Kidney (tissue), 14 donors: ENCODE measurements around the gene C2orf81. TPM values are rescaled to one million over a fixed set of nuclear protein-coding genes. Genes with fewer than 3 reads are reported as not detected.

Source experiments
- DNase-seq, 5 donors: peaks; one replicate each; pipeline ENCODE4 v3.0.0-alpha.2; 2013 to 2020
- FAIRE-seq: peaks from 2 replicates; lab custom pipeline; 2012; peaks lifted over from hg19 to GRCh38; lab: Jason Lieb, UNC
- H3K27ac ChIP-seq, 2 donors: one replicate each; pipeline ENCODE4 v1.7.0; 2013; ENCODE audit warnings: low read depth in 2 of 2, low read length in 2 of 2, inconsistent platforms in 1 of 2
- H3K27me3 ChIP-seq: one replicate; pipeline ENCODE4 v1.7.1; 2013; ENCODE audit warnings: low read length, inconsistent platforms; ENCODE audit not compliant: control insufficient read depth, insufficient read depth
- H3K36me3 ChIP-seq, 3 donors: one replicate each; pipeline versions ENCODE4 v1.7.0 to v1.7.1; 2013; ENCODE audit warnings: low read length in 3 of 3, control low read depth in 1 of 3, inconsistent platforms in 1 of 3; ENCODE audit not compliant: insufficient read depth in 3 of 3, control insufficient read depth in 2 of 3
- H3K4me1 ChIP-seq, 3 donors: one replicate each; pipeline versions ENCODE4 v1.7.0 to v1.7.1; 2013; ENCODE audit warnings: low read length in 3 of 3, inconsistent platforms in 1 of 3, low read depth in 1 of 3; ENCODE audit not compliant: control insufficient read depth in 2 of 3, insufficient read depth in 2 of 3
- H3K4me3 ChIP-seq, 3 donors: one replicate each; pipeline versions ENCODE4 v1.7.0 to v1.8.1; 2013; ENCODE audit warnings: low read length in 3 of 3, control low read depth in 1 of 3, inconsistent platforms in 1 of 3
- H3K9ac ChIP-seq, 3 donors: one replicate each; pipeline versions ENCODE4 v1.7.0 to v1.7.1; 2013; ENCODE audit warnings: low read length in 3 of 3, control low read depth in 1 of 3, inconsistent platforms in 1 of 3
- H3K9me3 ChIP-seq, 3 donors: one replicate each; pipeline versions ENCODE4 v1.7.0 to v1.7.1; 2013; ENCODE audit warnings: low read length in 3 of 3, control low read depth in 1 of 3, inconsistent platforms in 1 of 3; ENCODE audit not compliant: control insufficient read depth in 2 of 3, insufficient read depth in 1 of 3
- intact Hi-C: fragments of 100-400 bp; cut with DNase I; formaldehyde crosslinking; loops from one replicate; pipeline ENCODE4 v1.11.1; 2022
- polyA plus RNA-seq: library from polyadenylated mRNA; stranded (reverse); fragments of 350-450 nt; fragmentation: Illumina TruSeq; extraction: RNeasy Lipid Tissue Mini Kit (QIAGEN cat#74804); gene quantifications from one replicate; pipeline ENCODE4 v1.2.3, GENCODE V29; 2014; ENCODE audit warnings: low read depth, low replicate concordance; ENCODE audit not compliant: insufficient read depth
- total RNA-seq: library from RNA; stranded (reverse); fragmentation: NEBNext Ultra II Directional; extraction: Animal tissue kit (Norgen Biotek cat#: 25700); gene quantifications from one replicate; pipeline ENCODE4 v1.2.1, GENCODE V29; 2021
- TF ChIP-seq, protein P1 (sequence below): IDR thresholded peaks from 3 replicates; pipeline ENCODE4 v1.5.1; 2012; ENCODE audit warnings: mild to moderate bottlenecking, moderate library complexity, borderline replicate concordance; ENCODE audit not compliant: insufficient read depth; ENCODE audit errors: extremely low read depth
- donor health status: control.
- donor health status: control.
- donor health status: control.
- donor health status: control.
- donor health status: control.
- donor health status: DM: yes; HTN: yes; CAD: no.
- donor health status: Normal renal cell carcinoma (clear cell type).

Gene C2orf81
- total and polyA plus RNA-seq, 2 donors from 2014 or later, result 8.8 to 11.6 TPM

DNA sequence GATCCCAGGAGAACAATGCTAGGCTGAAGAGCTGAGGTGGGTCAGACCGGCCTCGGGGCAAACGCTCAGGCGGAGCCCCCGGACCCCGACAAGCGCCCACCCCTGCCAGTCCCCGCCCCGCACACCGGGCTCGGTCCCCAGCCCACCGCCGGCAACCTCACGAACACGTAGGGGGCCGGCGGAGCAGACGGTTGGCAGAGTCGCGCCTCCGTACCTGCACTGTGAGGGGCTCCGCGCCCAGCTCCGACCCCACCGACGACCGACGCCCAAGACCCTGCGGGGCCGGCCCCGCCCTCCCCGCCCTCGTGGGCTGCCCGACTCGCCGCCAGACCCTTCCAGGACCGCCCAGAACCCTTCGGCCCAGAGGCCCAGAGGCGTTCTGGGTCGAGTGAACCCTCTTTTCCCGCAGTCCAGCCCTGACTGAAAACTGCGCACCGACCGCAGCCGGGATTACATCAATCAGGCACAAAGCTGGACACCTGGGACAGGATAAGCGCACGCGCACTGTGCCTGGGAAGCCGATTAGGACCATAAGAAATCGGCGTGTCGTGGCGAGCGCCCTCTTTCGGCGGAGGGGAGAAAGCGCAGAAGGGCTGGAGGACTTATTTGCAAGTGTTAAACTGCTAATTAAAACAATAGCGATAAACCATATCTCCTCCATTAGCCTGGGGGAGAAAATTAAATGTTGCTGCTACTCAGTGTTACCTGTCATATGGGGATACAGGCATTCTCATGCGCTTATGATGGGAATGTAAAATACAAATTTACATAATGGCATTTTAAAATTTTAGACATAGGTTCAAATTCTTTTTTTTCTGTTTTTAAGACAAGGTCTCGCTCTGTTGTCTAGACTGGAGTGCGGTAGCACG, 29.6 kb downstream of the C2orf81 start:
- peaks cover 8 to 13% (median 9%) of the 10 kb centered on the region in 3 donors for H3K4me1 ChIP-seq
- intact Hi-C loops, result no loop called here
- no peaks in the 10 kb centered on the region for H3K36me3 ChIP-seq
- TF ChIP-seq, protein P1, sequence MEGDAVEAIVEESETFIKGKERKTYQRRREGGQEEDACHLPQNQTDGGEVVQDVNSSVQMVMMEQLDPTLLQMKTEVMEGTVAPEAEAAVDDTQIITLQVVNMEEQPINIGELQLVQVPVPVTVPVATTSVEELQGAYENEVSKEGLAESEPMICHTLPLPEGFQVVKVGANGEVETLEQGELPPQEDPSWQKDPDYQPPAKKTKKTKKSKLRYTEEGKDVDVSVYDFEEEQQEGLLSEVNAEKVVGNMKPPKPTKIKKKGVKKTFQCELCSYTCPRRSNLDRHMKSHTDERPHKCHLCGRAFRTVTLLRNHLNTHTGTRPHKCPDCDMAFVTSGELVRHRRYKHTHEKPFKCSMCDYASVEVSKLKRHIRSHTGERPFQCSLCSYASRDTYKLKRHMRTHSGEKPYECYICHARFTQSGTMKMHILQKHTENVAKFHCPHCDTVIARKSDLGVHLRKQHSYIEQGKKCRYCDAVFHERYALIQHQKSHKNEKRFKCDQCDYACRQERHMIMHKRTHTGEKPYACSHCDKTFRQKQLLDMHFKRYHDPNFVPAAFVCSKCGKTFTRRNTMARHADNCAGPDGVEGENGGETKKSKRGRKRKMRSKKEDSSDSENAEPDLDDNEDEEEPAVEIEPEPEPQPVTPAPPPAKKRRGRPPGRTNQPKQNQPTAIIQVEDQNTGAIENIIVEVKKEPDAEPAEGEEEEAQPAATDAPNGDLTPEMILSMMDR, result peak; percentile 93
- no peaks in the 10 kb centered on the region for H3K9me3 ChIP-seq
- peak; percentile 95 to 97 (median 96) for DNase-seq
- no peak for FAIRE-seq
- H3K27ac ChIP-seq, result peak overlapping the region; percentile 92 to 95
- peak overlapping the region; percentile 35 to 75 (median 72) for H3K9ac ChIP-seq
- H3K27me3 ChIP-seq, result no peaks in the 10 kb centered on the region
- H3K4me3 ChIP-seq, result peak overlapping the region; percentile 69 to 85 (median 79)

DNA sequence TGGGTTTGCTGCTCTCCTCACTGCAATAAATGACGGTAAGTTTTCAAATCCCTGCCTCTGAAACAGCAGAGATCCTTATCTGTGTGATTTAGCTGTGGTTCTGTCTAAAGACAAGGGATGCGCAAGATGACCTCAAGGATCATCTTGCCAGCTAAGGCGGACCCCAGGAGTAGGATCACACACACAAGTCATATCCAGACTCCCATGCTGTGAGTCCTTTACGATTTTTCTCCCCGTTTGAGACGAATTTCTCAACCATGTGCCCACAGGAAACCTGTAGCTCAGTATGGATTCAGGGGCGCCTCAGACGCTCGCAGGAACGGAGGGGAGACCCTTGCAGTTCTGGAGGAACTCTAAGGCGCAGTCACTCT, 30.2 kb downstream of the C2orf81 start:
- Histone ChIP-seq H3K9ac (peak overlapping the region; percentile 35 to 75 (median 72)), H3K36me3 (no peaks in the 10 kb centered on the region), H3K9me3 (no peaks in the 10 kb centered on the region), H3K4me3 (peak overlapping the region; percentile 69 to 85 (median 79)), H3K27ac (peak overlapping the region in 1 of 2 donors; percentile 95), H3K27me3 (no peaks in the 10 kb centered on the region), H3K4me1 (peaks cover 8 to 13% (median 9%) of the 10 kb centered on the region in 3 donors)
- intact Hi-C loops, result no loop called here
- FAIRE-seq, result no peak
- DNase-seq, result peak in 2 of 5 donors; percentile 49 to 67
- TF ChIP-seq, protein P1, result no peak

DNA sequence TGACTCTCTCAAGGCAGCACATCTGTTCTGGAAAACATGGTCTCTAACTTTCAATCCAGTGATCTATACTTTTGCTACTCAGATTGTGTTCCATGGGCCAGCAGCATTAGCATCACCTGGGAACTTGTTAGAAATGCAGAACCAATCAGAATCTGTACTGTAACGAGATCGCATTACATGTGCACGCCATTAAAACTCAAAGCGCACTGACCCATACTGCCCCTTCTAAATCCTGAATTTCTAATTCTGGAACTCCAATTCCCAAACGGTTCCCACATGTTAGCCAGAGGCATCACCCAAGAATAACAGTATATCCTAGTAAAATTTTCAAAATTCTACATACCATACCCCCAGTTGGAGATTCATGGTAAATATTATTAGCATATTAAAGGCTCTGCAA, 30.8 kb downstream of the C2orf81 start:
- Histone ChIP-seq H3K4me1 (peaks cover 8 to 13% (median 9%) of the 10 kb centered on the region in 3 donors), H3K4me3 (peak overlapping the region; percentile 16 to 85 (median 69)), H3K9me3 (no peaks in the 10 kb centered on the region), H3K27ac (no peak overlapping the region), H3K27me3 (no peaks in the 10 kb centered on the region), H3K36me3 (no peaks in the 10 kb centered on the region), H3K9ac (peak overlapping the region in 1 of 3 donors; percentile 5)
- no peak for FAIRE-seq
- TF ChIP-seq, protein P1, result no peak
- intact Hi-C loops, result no loop called here
- peak in 4 of 5 donors; percentile 25 to 62 (median 44) for DNase-seq
